Naive B cell (primary cell): ENCODE results near the gene UBR2. TPM values are rescaled to one million over a fixed set of nuclear protein-coding genes. Genes with fewer than 3 reads are reported as not detected.
A peak's percentile ranks its signal among the peaks of the same experiment; 100 is the strongest.
"Not testable (repeated sequence)": the region's sequence is repeated elsewhere in the genome, so short reads cannot be mapped to it uniquely, and the experiment has no call there.

Experiments
- ATAC-seq, 2 donors: fragments of 150-1000 bp; cut with Tn5 transposase; 2 replicates each; pipeline ENCODE4 v1.10.0; 2021; ENCODE audit warnings: low read depth in 2 of 2, mild to moderate bottlenecking in 2 of 2, moderate library complexity in 2 of 2
- DNase-seq: peaks from one replicate; pipeline ENCODE4 v3.0.0; 2022
- H3K27ac Mint-ChIP-seq, 6 donors: one replicate each; pipeline ENCODE4 v1.8.0; 2020 to 2022; ENCODE audit warnings: mild to moderate bottlenecking in 6 of 6, mixed read lengths in 6 of 6, moderate library complexity in 5 of 6, inconsistent platforms in 2 of 6
- H3K27me3 Mint-ChIP-seq, 3 donors: one replicate each; pipeline ENCODE4 v1.8.0; 2021 to 2022; ENCODE audit warnings: mixed read lengths in 3 of 3, mild to moderate bottlenecking in 1 of 3
- H3K36me3 Mint-ChIP-seq, 2 donors: one replicate each; pipeline ENCODE4 v1.8.0; 2020 to 2022; ENCODE audit warnings: mixed read lengths in 2 of 2, inconsistent platforms in 1 of 2, mild to moderate bottlenecking in 1 of 2
- H3K4me1 Mint-ChIP-seq, 3 donors: one replicate each; pipeline ENCODE4 v1.8.0; 2020 to 2022; ENCODE audit warnings: mixed read lengths in 3 of 3, inconsistent platforms in 1 of 3, mild to moderate bottlenecking in 1 of 3, moderate library complexity in 1 of 3
- H3K4me3 Mint-ChIP-seq, 8 donors: one replicate each; pipeline ENCODE4 v1.8.0; 2020 to 2022; ENCODE audit warnings: mild to moderate bottlenecking in 8 of 8, mixed read lengths in 8 of 8, moderate library complexity in 8 of 8, inconsistent platforms in 2 of 8
- H3K9me3 Mint-ChIP-seq, 7 donors: one replicate each; pipeline ENCODE4 v1.8.0; 2020 to 2022; ENCODE audit warnings: mixed read lengths in 7 of 7, mild to moderate bottlenecking in 5 of 7, inconsistent platforms in 2 of 7, moderate library complexity in 1 of 7
- polyA plus RNA-seq, 6 donors: library from polyadenylated mRNA; unstranded; fragments of 300-500 nt; fragmentation: Illumina TruSeq; gene quantifications; one replicate each; pipeline ENCODE4 v1.2.3, GENCODE V29; 2021; ENCODE audit warnings: low read depth in 6 of 6

The UBR2 gene
- polyA plus RNA-seq, 6 donors from 2014 or later, result 8.2 to 16.7 (median 10.7) TPM; not detected in 1

- H3K27ac Mint-ChIP-seq, result peak overlapping the region in 1 of 6 donors; percentile 12
- no peak overlapping the region for H3K4me3 Mint-ChIP-seq
- H3K9me3 Mint-ChIP-seq, result no peaks in the 10 kb centered on the region
- peaks cover 11 to 33% of the 10 kb centered on the region in 2 donors for H3K36me3 Mint-ChIP-seq
- DNase-seq (no peak), ATAC-seq (no peak)
- H3K4me1 Mint-ChIP-seq, result no peaks in the 10 kb centered on the region
- no peaks in the 10 kb centered on the region for H3K27me3 Mint-ChIP-seq
These were observed 80.4 kb downstream of the UBR2 start for GRCh38 chr6:42644211-42644610.

DNA sequence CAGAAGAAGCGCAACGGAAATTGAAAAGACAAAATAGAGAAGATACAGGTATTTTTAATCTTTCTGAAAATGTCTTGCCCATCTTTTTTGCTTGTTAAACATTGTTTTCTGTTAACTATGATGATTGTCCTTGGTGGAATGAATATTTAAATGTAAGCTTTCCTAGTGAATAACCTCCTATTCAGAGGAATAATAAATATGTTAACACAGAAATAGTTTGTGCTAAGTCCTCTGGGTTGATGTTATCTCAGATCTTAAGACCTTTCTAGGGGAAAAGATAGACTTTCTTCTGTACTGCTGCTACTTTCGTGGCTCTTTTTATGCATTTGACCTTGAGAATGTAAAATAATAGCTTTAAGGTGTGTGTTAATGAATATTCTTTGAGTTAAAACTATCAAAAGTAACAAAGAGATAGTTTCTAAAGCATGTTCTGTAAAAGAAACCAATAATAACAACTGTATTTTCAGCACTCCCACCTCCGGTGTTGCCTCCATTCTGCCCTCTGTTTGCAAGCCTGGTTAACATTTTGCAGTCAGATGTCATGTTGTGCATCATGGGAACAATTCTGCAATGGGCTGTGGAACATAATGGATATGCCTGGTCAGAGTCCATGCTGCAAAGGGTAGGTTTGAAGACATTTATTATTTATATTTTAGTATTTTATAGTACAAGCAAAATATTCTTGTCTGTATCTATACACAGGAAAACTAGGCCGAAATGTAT, 88.4 kb downstream of the UBR2 start:
- no peak for DNase-seq
- Mint-ChIP-seq H3K9me3 (no peaks in the 10 kb centered on the region), H3K27ac (no peak overlapping the region), H3K36me3 (peaks cover 6 to 15% of the 10 kb centered on the region in 2 donors), H3K4me3 (no peak overlapping the region), H3K27me3 (no peaks in the 10 kb centered on the region), H3K4me1 (peaks cover 0 to 3% (median 0%) of the 10 kb centered on the region in 3 donors)
- ATAC-seq, result no peak

DNA sequence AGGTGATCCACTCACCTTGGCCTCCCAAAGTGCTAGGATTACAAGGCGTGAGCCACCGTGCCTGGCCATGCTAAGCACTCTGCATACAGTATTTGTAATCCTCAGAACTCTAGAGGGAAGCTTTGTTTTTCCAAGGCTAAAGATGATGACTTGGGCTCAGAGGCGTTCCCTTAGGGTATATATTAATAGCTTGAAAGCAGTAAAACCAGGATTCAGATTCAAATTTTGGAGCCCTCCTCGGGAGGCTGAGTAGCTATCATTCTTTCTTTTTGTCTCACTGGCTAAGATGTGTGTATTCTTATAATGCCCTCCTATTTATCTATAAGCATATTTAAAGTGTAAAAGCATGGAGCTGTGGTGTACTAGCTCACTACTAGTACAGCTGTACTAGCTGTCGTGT, 90.0 kb downstream of the UBR2 start:
- Mint-ChIP-seq H3K27me3 (no peaks in the 10 kb centered on the region), H3K4me1 (peaks cover 0 to 3% (median 0%) of the 10 kb centered on the region in 3 donors), H3K9me3 (no peaks in the 10 kb centered on the region), H3K36me3 (peaks cover 11 to 21% of the 10 kb centered on the region in 2 donors), H3K4me3 (no peak overlapping the region), H3K27ac (peak overlapping the region in 1 of 6 donors; percentile 59)
- no peak for DNase-seq
- ATAC-seq, result no peak

GRCh38 chr6:42659806-42660205, 96.0 kb downstream of the UBR2 start:
- Mint-ChIP-seq H3K4me3 (no peak overlapping the region), H3K36me3 (peaks cover 5 to 22% of the 10 kb centered on the region in 2 donors), H3K4me1 (peaks cover 0 to 4% (median 0%) of the 10 kb centered on the region in 3 donors), H3K27ac (no peak overlapping the region), H3K27me3 (no peaks in the 10 kb centered on the region), H3K9me3 (no peaks in the 10 kb centered on the region)
- DNase-seq (no peak), ATAC-seq (no peak)

- Mint-ChIP-seq H3K27me3 (no peaks in the 10 kb centered on the region), H3K4me3 (no peak overlapping the region), H3K9me3 (no peaks in the 10 kb centered on the region), H3K36me3 (peaks cover 5 to 21% of the 10 kb centered on the region in 2 donors), H3K27ac (peak overlapping the region in 2 of 6 donors; percentile 3), H3K4me1 (peaks cover 0 to 4% (median 0%) of the 10 kb centered on the region in 3 donors)
- ATAC-seq, result peak; percentile 77 to 94
- peak; percentile 78 for DNase-seq
These were observed 97.8 kb downstream of the UBR2 start for GRCh38 chr6:42661540-42662153.

DNA sequence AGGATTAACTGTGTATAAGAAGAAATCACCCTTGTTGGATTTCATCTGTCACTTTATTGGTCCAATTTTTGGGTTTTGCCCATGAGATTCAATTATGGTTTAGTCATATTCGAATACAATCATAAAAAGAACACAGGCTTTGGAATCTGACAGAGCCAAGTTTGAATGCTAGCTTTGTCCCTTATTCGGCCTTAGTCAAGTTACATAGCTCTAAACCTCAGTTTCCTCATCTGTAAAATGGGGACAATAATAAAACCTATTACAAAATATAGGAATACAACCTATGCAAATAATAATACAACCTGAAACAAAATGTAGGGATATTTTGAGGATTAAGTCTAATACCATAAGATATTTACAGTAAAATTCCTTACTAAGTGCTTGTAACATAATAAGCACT, 100.9 kb downstream of the UBR2 start:
- no peak for DNase-seq
- Mint-ChIP-seq H3K27me3 (no peaks in the 10 kb centered on the region), H3K27ac (no peak overlapping the region), H3K36me3 (peaks cover 7 to 10% of the 10 kb centered on the region in 2 donors), H3K9me3 (no peaks in the 10 kb centered on the region), H3K4me1 (peaks cover 0 to 4% (median 0%) of the 10 kb centered on the region in 3 donors), H3K4me3 (no peak overlapping the region)
- ATAC-seq, result no peak

DNA sequence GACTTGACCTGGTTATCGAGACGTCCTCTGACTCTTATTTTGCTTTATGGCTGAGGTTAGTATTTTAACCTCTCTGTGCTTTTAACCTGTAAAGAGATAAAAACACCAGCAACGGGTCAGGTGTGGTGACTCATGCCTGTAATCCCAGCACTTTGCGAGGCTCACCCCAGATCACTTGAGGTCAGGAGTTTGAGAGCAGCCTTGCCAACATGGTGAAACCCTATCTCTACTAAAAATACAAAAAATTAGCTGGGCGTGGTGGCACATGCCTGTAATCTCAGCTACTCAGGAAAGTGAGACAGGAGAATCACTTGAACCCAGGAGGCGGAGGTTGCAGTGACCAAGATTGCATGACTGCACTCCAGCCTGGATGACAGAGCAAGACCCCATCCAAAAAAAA, 110.5 kb downstream of the UBR2 start:
- H3K4me3 Mint-ChIP-seq, ATAC-seq, H3K27ac Mint-ChIP-seq, DNase-seq, H3K9me3 Mint-ChIP-seq, H3K4me1 Mint-ChIP-seq, H3K27me3 Mint-ChIP-seq: not testable (repeated sequence)
- peaks cover 20 to 36% of the 10 kb centered on the region in 2 donors for H3K36me3 Mint-ChIP-seq

DNA sequence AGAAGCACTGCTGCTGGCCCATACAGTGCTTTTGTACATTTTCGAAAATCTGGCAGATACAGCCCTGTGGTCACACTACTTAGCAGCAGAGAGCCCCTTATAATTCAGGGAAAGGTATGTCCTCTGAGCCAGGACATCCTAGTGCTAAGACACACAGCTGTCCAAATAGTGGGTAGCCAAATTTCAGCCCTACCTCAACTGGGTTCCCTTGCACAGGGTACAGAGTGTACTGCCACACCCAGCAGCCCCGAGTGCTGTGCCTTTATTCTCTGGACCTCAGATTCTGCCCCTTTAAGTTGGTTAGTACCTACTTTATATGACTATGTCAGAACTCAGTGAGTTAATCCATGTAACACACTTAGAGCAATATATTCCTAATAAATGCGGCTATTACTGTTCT, 111.0 kb downstream of the UBR2 start:
- H3K4me3 Mint-ChIP-seq, result no peak overlapping the region
- DNase-seq (no peak), ATAC-seq (no peak)
- no peaks in the 10 kb centered on the region for H3K4me1 Mint-ChIP-seq
- H3K27me3 Mint-ChIP-seq, result no peaks in the 10 kb centered on the region
- H3K9me3 Mint-ChIP-seq, result no peaks in the 10 kb centered on the region
- H3K27ac Mint-ChIP-seq, result no peak overlapping the region
- H3K36me3 Mint-ChIP-seq, result peaks cover 17 to 36% of the 10 kb centered on the region in 2 donors

DNA sequence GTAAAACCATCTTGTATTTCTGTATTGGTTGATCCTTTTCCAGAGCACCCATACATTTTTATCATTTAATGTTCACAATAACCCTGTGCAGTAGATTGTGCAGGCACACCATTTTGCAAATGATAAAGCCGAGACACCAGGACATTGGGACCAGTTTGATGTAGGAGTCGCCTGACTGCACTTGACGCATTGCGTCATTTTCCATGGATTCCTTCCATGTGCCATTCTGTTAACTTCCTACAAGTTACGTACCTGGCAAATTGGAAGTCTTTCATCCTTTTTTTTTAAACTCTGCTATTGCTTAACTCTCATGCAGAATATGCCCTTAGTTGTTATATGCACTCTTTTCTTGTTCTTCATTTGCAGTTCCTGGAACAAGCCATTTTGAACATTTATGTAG, 115.5 kb downstream of the UBR2 start:
- no peaks in the 10 kb centered on the region for H3K4me1 Mint-ChIP-seq
- no peak for ATAC-seq
- DNase-seq, result no peak
- H3K4me3 Mint-ChIP-seq, result no peak overlapping the region
- H3K27ac Mint-ChIP-seq, result no peak overlapping the region
- H3K9me3 Mint-ChIP-seq, result no peaks in the 10 kb centered on the region
- H3K27me3 Mint-ChIP-seq, result no peaks in the 10 kb centered on the region
- peaks cover 11 to 32% of the 10 kb centered on the region in 2 donors for H3K36me3 Mint-ChIP-seq

DNA sequence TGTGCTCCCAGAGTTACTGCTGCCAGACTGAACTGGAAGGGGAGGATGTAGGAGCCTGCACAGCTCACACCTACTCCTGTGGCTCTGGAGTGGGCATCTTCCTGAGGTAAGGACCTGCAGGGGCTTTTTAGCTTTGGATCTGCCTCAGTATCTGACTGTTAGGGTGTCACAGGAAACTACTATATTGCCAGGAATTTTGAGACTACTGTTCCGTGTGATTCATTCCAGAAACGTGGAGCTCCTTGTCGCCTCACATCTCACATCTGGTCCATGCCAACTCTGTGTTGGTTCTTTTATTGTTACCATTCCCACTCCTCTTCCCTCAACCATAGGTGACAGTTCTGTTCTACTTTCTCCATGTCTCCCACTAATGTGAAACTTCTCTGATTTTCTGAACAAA, 124.5 kb downstream of the UBR2 start:
- no peak for ATAC-seq
- DNase-seq, result no peak
- Mint-ChIP-seq H3K4me3 (no peak overlapping the region), H3K9me3 (no peaks in the 10 kb centered on the region), H3K4me1 (peaks cover 0 to under 1% (median 0%) of the 10 kb centered on the region in 3 donors), H3K27me3 (no peaks in the 10 kb centered on the region), H3K27ac (peak overlapping the region in 3 of 6 donors; percentile 1 to 51 (median 46)), H3K36me3 (peaks cover 29 to 37% of the 10 kb centered on the region in 2 donors)

DNA sequence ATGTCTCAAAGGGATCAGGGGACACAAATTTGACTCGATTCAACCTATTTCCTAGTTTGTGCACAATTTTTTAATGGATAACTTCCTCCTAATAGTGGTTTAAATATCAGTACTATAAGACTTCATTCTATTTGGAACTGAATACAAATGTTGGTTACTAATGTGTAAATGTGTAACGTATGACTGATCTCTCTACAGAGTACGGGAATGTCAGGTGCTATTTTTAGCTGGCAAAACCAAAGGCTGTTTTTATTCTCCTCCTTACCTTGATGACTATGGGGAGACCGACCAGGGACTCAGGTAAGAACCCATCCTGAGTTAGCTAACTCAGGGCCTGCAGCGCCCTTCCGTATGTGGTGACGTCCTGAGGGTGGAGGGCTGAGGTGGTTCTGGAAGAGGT, 125.5 kb downstream of the UBR2 start:
- Mint-ChIP-seq H3K36me3 (peaks cover 19 to 36% of the 10 kb centered on the region in 2 donors), H3K27ac (peak overlapping the region in 2 of 6 donors; percentile 42 to 43), H3K9me3 (no peaks in the 10 kb centered on the region), H3K4me3 (no peak overlapping the region), H3K27me3 (no peaks in the 10 kb centered on the region), H3K4me1 (peaks cover 4 to 9% (median 6%) of the 10 kb centered on the region in 3 donors)
- ATAC-seq, result no peak
- no peak for DNase-seq

DNA sequence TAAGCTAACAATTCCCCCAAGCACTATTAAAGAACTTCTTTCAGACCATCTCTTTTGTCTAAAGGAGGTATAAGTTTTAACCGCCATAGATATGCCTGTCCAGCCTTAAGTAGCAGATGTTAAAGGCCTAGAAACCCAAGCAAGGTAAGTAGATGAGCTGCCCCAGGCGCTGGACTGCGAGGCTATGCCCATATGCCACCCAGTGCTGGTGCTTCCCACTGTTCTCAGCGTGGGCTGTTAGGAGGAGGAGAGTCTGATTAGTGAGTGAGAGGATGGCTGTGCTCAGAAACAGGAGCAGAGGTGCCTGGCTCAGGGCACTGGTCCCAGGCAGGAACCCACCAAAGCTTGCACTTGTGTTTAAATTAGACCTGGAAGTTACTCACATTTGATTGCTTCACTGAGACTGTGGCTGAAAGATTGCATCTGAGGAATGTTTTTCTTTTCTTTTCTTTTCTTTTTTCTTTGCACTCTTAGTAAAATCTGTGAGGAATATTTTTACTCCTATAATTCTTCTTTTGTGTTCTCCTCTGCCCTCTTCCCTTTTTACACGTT, 126.4 kb downstream of the UBR2 start:
- Mint-ChIP-seq H3K9me3 (no peaks in the 10 kb centered on the region), H3K27ac (peak overlapping the region in 5 of 6 donors; percentile 39 to 85 (median 60)), H3K4me1 (peaks cover 6 to 9% (median 7%) of the 10 kb centered on the region in 3 donors), H3K27me3 (no peaks in the 10 kb centered on the region), H3K36me3 (peaks cover 14 to 28% of the 10 kb centered on the region in 2 donors), H3K4me3 (no peak overlapping the region)
- no peak for ATAC-seq
- DNase-seq, result no peak

DNA sequence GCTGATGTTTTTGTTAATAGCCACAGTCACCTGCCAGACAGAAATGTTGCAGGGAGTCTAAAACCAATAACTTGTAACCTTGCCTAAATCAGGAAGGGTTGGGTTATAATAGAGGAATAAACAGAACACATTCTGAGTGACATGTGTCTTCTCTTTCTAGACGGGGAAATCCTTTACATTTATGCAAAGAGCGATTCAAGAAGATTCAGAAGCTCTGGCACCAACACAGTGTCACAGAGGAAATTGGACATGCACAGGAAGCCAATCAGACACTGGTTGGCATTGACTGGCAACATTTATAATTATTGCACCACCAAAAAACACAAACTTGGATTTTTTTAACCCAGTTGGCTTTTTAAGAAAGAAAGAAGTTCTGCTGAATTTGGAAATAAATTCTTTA, 127.0 kb downstream of the UBR2 start:
- H3K9me3 Mint-ChIP-seq, result no peaks in the 10 kb centered on the region
- peaks cover 6 to 9% (median 7%) of the 10 kb centered on the region in 3 donors for H3K4me1 Mint-ChIP-seq
- H3K4me3 Mint-ChIP-seq, result no peak overlapping the region
- no peak for DNase-seq
- H3K27me3 Mint-ChIP-seq, result no peaks in the 10 kb centered on the region
- ATAC-seq, result no peak
- peaks cover 14 to 27% of the 10 kb centered on the region in 2 donors for H3K36me3 Mint-ChIP-seq
- H3K27ac Mint-ChIP-seq, result peak overlapping the region in 4 of 6 donors; percentile 15 to 68 (median 54)
